Measurements from ENCODE around the gene SLC16A1. TPM values are rescaled to one million over a fixed set of nuclear protein-coding genes. Genes with fewer than 3 reads are reported as not detected.
A peak's percentile ranks its signal among the peaks of the same experiment; 100 is the strongest.
"Not testable (repeated sequence)": the region's sequence is repeated elsewhere in the genome, so short reads cannot be mapped to it uniquely, and the experiment has no call there.

Gene SLC16A1
- total RNA-seq, 1 experiment from 2014 or later, result 74.6 TPM

DNA sequence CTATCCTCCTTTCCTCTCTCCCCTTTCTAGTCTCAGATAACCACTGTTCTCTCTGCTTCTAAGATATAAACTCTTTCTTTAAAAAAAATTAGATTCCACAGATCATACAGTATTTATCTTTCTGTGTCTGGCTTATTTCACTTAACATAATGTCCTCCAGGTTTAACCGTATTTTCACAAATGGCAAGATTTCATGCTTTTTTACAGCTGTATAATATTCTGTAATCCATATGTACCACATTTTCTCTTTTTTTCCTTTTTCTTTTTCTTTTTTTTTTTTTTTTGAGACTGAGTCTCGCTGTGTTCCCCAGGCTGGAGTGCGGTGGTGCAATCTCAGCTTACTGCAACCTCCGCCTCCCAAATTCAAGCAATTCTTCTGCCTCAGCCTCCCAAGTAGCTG, 5.1 kb upstream of the SLC16A1 start:
- no peak for DNase-seq
- H3K36me3 ChIP-seq (ENCODE audit: low read depth), result peaks cover 27% of the 10 kb centered on the region
- H3K27me3 ChIP-seq (ENCODE audit: insufficient read depth, low read depth), result no peaks in the 10 kb centered on the region
- H2AFZ ChIP-seq, result no peak overlapping the region
- H3F3A ChIP-seq (ENCODE audit: insufficient read depth, low read depth), result peaks cover 29% of the 10 kb centered on the region
- H3K4me2 ChIP-seq, result no peak overlapping the region
- ChIA-PET CTCF (interaction anchor here (0.7 kb wide), 1 partner anchor 150 kb away, joined by 12 read pairs; no protein-coding TSS in a partner anchor), POLR2A (ENCODE audit: unreplicated experiment) (no interaction called here)
- intact Hi-C loops (cut with micrococcal nuclease; ENCODE audit: unreplicated experiment), result no loop called here
- BruUV-seq (replicated peaks), result no TSS peak
- TF ChIP-seq, protein P1, sequence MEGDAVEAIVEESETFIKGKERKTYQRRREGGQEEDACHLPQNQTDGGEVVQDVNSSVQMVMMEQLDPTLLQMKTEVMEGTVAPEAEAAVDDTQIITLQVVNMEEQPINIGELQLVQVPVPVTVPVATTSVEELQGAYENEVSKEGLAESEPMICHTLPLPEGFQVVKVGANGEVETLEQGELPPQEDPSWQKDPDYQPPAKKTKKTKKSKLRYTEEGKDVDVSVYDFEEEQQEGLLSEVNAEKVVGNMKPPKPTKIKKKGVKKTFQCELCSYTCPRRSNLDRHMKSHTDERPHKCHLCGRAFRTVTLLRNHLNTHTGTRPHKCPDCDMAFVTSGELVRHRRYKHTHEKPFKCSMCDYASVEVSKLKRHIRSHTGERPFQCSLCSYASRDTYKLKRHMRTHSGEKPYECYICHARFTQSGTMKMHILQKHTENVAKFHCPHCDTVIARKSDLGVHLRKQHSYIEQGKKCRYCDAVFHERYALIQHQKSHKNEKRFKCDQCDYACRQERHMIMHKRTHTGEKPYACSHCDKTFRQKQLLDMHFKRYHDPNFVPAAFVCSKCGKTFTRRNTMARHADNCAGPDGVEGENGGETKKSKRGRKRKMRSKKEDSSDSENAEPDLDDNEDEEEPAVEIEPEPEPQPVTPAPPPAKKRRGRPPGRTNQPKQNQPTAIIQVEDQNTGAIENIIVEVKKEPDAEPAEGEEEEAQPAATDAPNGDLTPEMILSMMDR (conservative IDR thresholded peaks at IDR 0.05), result no peak
- TF ChIP-seq EZH2 (IDR thresholded peaks at IDR 0.05; ENCODE audit: low read depth), result no peak
- H3K4me3 ChIP-seq, result no peak overlapping the region
- H3K9me3 ChIP-seq (ENCODE audit: insufficient read depth, low read depth), result no peaks in the 10 kb centered on the region
- no peak overlapping the region for H3K27ac ChIP-seq
- no peaks in the 10 kb centered on the region for H3K9me2 ChIP-seq (ENCODE audit: insufficient read depth)
- peaks cover 8% of the 10 kb centered on the region; the same call in 1 of the 2 replicates for H4K20me1 ChIP-seq (ENCODE audit: insufficient read depth)
- H3K79me2 ChIP-seq (ENCODE audit: low read depth), result peaks cover 61% of the 10 kb centered on the region
- peaks cover 13% of the 10 kb centered on the region for H3K4me1 ChIP-seq (replicated peaks; ENCODE audit: insufficient read depth)

DNA sequence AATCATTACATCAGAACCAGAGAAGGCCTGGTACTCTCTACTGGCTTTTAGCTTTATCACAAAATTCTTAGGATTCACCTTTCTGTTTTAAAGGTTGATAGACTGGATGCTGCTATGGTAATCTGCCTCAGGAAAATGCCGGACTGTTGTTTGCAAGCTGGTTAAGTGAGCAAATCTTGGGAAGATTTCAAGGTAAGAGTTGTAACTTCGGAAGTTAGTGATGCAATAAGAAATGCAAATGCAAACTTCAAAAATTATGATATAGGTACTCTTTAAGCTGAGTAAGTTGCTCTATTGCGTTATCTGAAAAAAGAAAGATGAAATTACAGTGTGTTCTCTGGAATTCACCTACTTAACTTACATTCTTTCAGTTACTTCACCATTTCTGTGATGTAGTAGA, 4.4 kb upstream of the SLC16A1 start:
- peaks cover 67% of the 10 kb centered on the region for H3K79me2 ChIP-seq (ENCODE audit: low read depth)
- no peak overlapping the region for H3K4me2 ChIP-seq

DNA sequence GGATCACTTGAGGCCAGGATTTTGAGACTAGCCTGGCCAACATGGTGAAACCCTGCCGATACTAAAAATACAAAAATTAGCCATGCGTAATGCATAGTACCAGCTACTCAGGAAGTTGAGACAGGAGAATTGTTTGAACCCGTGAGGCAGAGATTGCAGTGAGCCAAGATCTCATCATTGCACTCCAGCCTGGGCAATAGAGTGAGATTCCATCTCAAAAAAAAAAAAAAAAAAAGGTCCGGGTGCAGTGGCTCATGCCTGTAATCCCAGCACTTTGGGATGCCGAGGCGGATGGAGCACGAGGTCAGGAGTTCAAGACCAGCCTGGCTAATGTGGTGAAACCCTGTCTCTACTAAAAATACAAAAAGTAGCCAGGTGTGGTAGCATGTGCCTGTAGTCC, 2.2 kb upstream of the SLC16A1 start:
- peaks cover 17% of the 10 kb centered on the region for H3K36me3 ChIP-seq (ENCODE audit: low read depth)
- H3K4me3 ChIP-seq, result peak overlapping the region; percentile 82
- DNase-seq; H3K9me2 ChIP-seq (ENCODE audit: insufficient read depth); H4K20me1 ChIP-seq (ENCODE audit: insufficient read depth); H2AFZ ChIP-seq; H3K27me3 ChIP-seq (ENCODE audit: insufficient read depth, low read depth); CTCF ChIA-PET; H3K9me3 ChIP-seq (ENCODE audit: insufficient read depth, low read depth); BruUV-seq (replicated peaks); POLR2A ChIA-PET (ENCODE audit: unreplicated experiment): not testable (repeated sequence)
- peak overlapping the region; percentile 92 for H3K4me2 ChIP-seq
- H3K4me1 ChIP-seq (replicated peaks; ENCODE audit: insufficient read depth), result peaks cover 30% of the 10 kb centered on the region
- H3K79me2 ChIP-seq (ENCODE audit: low read depth), result peaks cover 88% of the 10 kb centered on the region
- H3K27ac ChIP-seq, result peak overlapping the region; percentile 73; the same call in 1 of the 2 replicates
- intact Hi-C loops (cut with micrococcal nuclease; ENCODE audit: unreplicated experiment), result loop anchor here (5.0 to 10.0 kb wide), 2 partner anchors 153 to 241 kb away; partner anchors contain the start of gene PPM1J
- H3F3A ChIP-seq (ENCODE audit: insufficient read depth, low read depth), result peaks cover 52% of the 10 kb centered on the region

More for the DNA sequence above, 4.4 kb upstream of the SLC16A1 start:
- Histone ChIP-seq H3K27me3 (ENCODE audit: insufficient read depth, low read depth) (no peaks in the 10 kb centered on the region), H3K4me1 (replicated peaks; ENCODE audit: insufficient read depth) (peaks cover 13% of the 10 kb centered on the region), H3K27ac (no peak overlapping the region), H3K36me3 (ENCODE audit: low read depth) (peaks cover 23% of the 10 kb centered on the region), H3F3A (ENCODE audit: insufficient read depth, low read depth) (peaks cover 35% of the 10 kb centered on the region), H4K20me1 (ENCODE audit: insufficient read depth) (peaks cover 3% of the 10 kb centered on the region; the same call in 1 of the 2 replicates), H3K9me2 (ENCODE audit: insufficient read depth) (no peaks in the 10 kb centered on the region), H3K4me3 (no peak overlapping the region), H3K9me3 (ENCODE audit: insufficient read depth, low read depth) (no peaks in the 10 kb centered on the region), H2AFZ (no peak overlapping the region)
- no TSS peak for BruUV-seq (replicated peaks)
- intact Hi-C loops (cut with micrococcal nuclease; ENCODE audit: unreplicated experiment), result no loop called here
- DNase-seq, result no peak
- ChIA-PET POLR2A (ENCODE audit: unreplicated experiment) (interaction anchor here (0.6 kb wide), 1 partner anchor 96 kb away, joined by 3 read pairs; no protein-coding TSS in a partner anchor), CTCF (no interaction called here)
- TF ChIP-seq EZH2 (IDR thresholded peaks at IDR 0.05; ENCODE audit: low read depth), result no peak
- TF ChIP-seq, protein P1 (conservative IDR thresholded peaks at IDR 0.05), result no peak
